Measurements from ENCODE around the gene ETNPPL. TPM values are rescaled to one million over a fixed set of nuclear protein-coding genes. Genes with fewer than 3 reads are reported as not detected.

Gene ETNPPL
- total and polyA plus RNA-seq, 9 of the 15 experiments (the other 6 are each of a cell fraction or from before 2014, with no cell fraction given), result 0.06 to 0.14 TPM; not detected in 7

DNA sequence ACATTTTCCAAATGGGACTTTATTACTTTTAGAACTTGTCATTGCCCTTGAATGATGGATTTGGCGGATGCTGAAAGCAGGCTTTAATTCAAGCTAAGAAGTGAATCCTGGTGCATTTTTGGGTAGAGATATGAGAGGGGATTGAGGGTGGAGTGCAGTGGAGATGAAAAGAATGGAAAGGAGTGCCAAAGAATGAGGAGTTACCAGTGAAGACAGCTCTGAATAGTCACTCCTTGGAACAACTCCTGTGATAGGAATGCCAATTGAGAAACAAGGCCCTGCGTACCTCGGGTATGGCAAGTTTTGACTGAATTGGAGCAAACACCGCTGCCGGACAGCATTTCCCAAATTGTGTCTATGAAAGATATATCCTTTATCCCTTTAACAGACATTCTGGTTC lies 36.5 kb upstream of the ETNPPL start:
- Histone ChIP-seq H4K20me1 (replicated peaks; ENCODE audit: control insufficient read depth, insufficient read depth, low read length) (no peaks in the 10 kb centered on the region), H3K9me3 (replicated peaks; ENCODE audit: control insufficient read depth, insufficient read depth, low read depth, low read length) (no peaks in the 10 kb centered on the region), H3K27me3 (ENCODE audit: control insufficient read depth in 2 of 2, insufficient read depth in 2 of 2, low read length in 2 of 2) (peaks cover 21 to 23% of the 10 kb centered on the region in 2 experiments; a peak in 3 of 5 replicates), H3K36me3 (ENCODE audit: control insufficient read depth, insufficient read depth, low read length) (no peaks in the 10 kb centered on the region), H3K9me1 (ENCODE audit: control insufficient read depth, insufficient read depth, low read length) (no peaks in the 10 kb centered on the region), H3K79me2 (ENCODE audit: control insufficient read depth, insufficient read depth, low read length) (no peaks in the 10 kb centered on the region), H3K9ac (ENCODE audit: insufficient read depth in 1 of 2, low read depth in 2 of 2, low read length in 2 of 2) (no peak overlapping the region), H3K4me2 (ENCODE audit: insufficient read depth, low read length) (no peak overlapping the region), H3K4me3 (no peak overlapping the region), H3K4me1 (replicated peaks in 1 of 2; ENCODE audit: control insufficient read depth in 2 of 2, insufficient read depth in 2 of 2, low read length in 2 of 2) (no peaks in the 10 kb centered on the region; a peak in 1 of 5 replicates), H3K27ac (ENCODE audit: extremely low read depth, low read depth, low read length) (no peak overlapping the region), H2AFZ (ENCODE audit: low read depth, low read length) (no peak overlapping the region)
- intact Hi-C loops (cut with micrococcal nuclease), result no loop called here
- DNase-seq (ENCODE audit: extremely low read depth in 1 of 4, low spot score in 3 of 4) (no peak), ATAC-seq (no peak), FAIRE-seq (no peak)
- TF ChIP-seq, protein P1, sequence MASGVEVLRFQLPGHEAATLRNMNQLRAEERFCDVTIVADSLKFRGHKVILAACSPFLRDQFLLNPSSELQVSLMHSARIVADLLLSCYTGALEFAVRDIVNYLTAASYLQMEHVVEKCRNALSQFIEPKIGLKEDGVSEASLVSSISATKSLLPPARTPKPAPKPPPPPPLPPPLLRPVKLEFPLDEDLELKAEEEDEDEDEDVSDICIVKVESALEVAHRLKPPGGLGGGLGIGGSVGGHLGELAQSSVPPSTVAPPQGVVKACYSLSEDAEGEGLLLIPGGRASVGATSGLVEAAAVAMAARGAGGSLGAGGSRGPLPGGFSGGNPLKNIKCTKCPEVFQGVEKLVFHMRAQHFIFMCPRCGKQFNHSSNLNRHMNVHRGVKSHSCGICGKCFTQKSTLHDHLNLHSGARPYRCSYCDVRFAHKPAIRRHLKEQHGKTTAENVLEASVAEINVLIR (CRISPR knock-in tag; IDR thresholded peaks at IDR 0.05), result no peak
- no peak for TF ChIP-seq DIDO1 (tag; IDR thresholded peaks at IDR 0.05; ENCODE audit: low read depth)
- no peak for TF ChIP-seq HNRNPL (IDR thresholded peaks at IDR 0.05; ENCODE audit: low read depth, low read length)
- no peak for TF ChIP-seq SMARCA4 (IDR thresholded peaks at IDR 0.05)
- in situ Hi-C loops (cut with MboI), result no loop called here
- 11% methylated on average over 5 of the region's 5 CpGs for WGBS (ENCODE audit: insufficient coverage, low coverage, missing lambda C conversion rate)
- BruUV-seq (replicated peaks), result no TSS peak
- POLR2A ChIA-PET, result interaction anchor here (0.7 kb wide), 2 partner anchors 12 to 1699 kb away, joined by 3 to 4 read pairs; no protein-coding TSS in a partner anchor
- CTCF ChIA-PET (ENCODE audit: low intra/inter-chr PET ratio), result no interaction called here

DNA sequence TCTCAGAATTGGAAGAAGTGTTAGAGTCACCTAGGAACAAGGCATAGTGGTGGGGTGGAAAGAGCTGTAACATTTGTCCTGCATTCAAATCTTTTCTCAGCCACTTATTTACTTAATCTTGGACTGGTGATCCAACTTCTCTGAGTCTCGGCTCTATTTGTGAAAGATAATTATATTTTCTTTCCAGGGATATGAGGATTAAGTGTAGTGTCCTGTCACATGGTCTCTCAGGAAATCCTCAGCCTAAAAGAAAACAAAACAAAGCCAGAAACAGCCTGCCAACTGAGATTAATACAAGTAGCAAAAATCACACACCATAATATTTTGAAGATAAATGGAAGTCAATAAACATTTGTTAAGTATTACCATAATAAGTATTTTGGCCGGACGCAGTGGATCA lies 33.3 kb upstream of the ETNPPL start:
- POLR2A ChIA-PET, result no interaction called here
- no peak for DNase-seq (ENCODE audit: extremely low read depth in 1 of 4, low spot score in 3 of 4)
- CTCF ChIA-PET (ENCODE audit: low intra/inter-chr PET ratio), result no interaction called here
- in situ Hi-C loops (cut with MboI), result no loop called here
- intact Hi-C loops (cut with micrococcal nuclease), result no loop called here
- H3K4me3 ChIP-seq, result no peak overlapping the region
- no peak overlapping the region for H3K27ac ChIP-seq (ENCODE audit: extremely low read depth, low read depth, low read length)
- H3K9me3 ChIP-seq (replicated peaks; ENCODE audit: control insufficient read depth, insufficient read depth, low read depth, low read length), result no peaks in the 10 kb centered on the region
- no peak overlapping the region for H3K4me2 ChIP-seq (ENCODE audit: insufficient read depth, low read length)
- no peak overlapping the region for H3K9ac ChIP-seq (ENCODE audit: insufficient read depth in 1 of 2, low read depth in 2 of 2, low read length in 2 of 2)
- FAIRE-seq, result no peak
- H3K9me1 ChIP-seq (ENCODE audit: control insufficient read depth, insufficient read depth, low read length), result no peaks in the 10 kb centered on the region
- peaks cover 6 to 18% of the 10 kb centered on the region in 2 experiments; a peak in 3 of 5 replicates for H3K27me3 ChIP-seq (ENCODE audit: control insufficient read depth in 2 of 2, insufficient read depth in 2 of 2, low read length in 2 of 2)
- H3K4me1 ChIP-seq (replicated peaks in 1 of 2; ENCODE audit: control insufficient read depth in 2 of 2, insufficient read depth in 2 of 2, low read length in 2 of 2), result no peaks in the 10 kb centered on the region; a peak in 1 of 5 replicates
- H3K36me3 ChIP-seq (ENCODE audit: control insufficient read depth, insufficient read depth, low read length), result no peaks in the 10 kb centered on the region
- H4K20me1 ChIP-seq (replicated peaks; ENCODE audit: control insufficient read depth, insufficient read depth, low read length), result no peaks in the 10 kb centered on the region
- no peak for ATAC-seq
- H2AFZ ChIP-seq (ENCODE audit: low read depth, low read length), result no peak overlapping the region
- no peaks in the 10 kb centered on the region for H3K79me2 ChIP-seq (ENCODE audit: control insufficient read depth, insufficient read depth, low read length)
- no peak for TF ChIP-seq ARID2 (IDR thresholded peaks at IDR 0.05)
- no peak for TF ChIP-seq ELF1 (tag; IDR thresholded peaks at IDR 0.05)
- BruUV-seq (replicated peaks), result no TSS peak
- WGBS (ENCODE audit: insufficient coverage, low coverage, missing lambda C conversion rate), result 4% methylated on average over 3 of the region's 3 CpGs
